ENCODE measurements around the gene EDIL3. TPM values are rescaled to one million over a fixed set of nuclear protein-coding genes. Genes with fewer than 3 reads are reported as not detected.

Gene EDIL3
- total and polyA plus RNA-seq, 2 donors (not counting 1 experiment from before 2014, with no cell fraction given): not detected

DNA sequence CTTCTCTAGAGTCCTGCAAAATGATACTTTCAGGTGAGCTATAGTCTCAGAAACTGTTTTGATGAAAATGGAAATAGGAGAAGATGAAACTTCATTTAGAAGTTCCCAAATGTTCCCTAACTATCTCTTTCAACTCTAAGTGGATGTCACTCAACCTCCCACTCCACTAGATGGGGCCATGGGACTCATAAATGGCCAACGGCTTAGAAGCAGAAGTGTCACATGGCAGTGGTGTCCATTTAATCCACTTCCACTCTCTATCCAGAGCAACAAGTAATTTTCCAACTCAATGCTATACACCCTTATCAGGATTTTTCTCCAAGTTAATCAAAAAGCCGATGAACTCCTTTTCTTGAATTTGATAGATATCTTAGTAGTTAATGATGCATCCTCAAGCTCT is 295.7 kb downstream of the EDIL3 start:
- Histone ChIP-seq H3K79me2 (ENCODE audit: control insufficient read depth, insufficient read depth, low read length) (no peaks in the 10 kb centered on the region), H3K4me2 (replicated peaks; ENCODE audit: low read depth, low read length, poor library complexity, severe bottlenecking) (no peak overlapping the region), H3K9me3 (ENCODE audit: control extremely low read depth in 1 of 3, control insufficient read depth in 2 of 3, insufficient read depth in 1 of 3, low read length in 2 of 3) (peaks cover 0 to 5% (median 0%) of the 10 kb centered on the region in 3 donors), H3K36me3 (replicated peaks in 1 of 2; ENCODE audit: control extremely low read depth in 1 of 2, control insufficient read depth in 1 of 2, extremely low read depth in 1 of 2, insufficient read depth in 2 of 2, low read length in 1 of 2) (no peaks in the 10 kb centered on the region), H3K27me3 (replicated peaks in 1 of 4; ENCODE audit: control extremely low read depth in 1 of 4, control insufficient read depth in 3 of 4, insufficient read depth in 4 of 4, low read length in 3 of 4) (no peaks in the 10 kb centered on the region), H2AFZ (ENCODE audit: insufficient read depth, low read depth, low read length, poor library complexity, severe bottlenecking) (no peak overlapping the region), H3K9ac (ENCODE audit: low read length) (no peak overlapping the region), H3K27ac (ENCODE audit: low read length in 2 of 2) (no peak overlapping the region), H3K4me3 (ENCODE audit: control extremely low read depth in 1 of 5, extremely low read depth in 1 of 5, insufficient read depth in 1 of 5, low read depth in 2 of 5, low read length in 4 of 5) (no peak overlapping the region), H3K4me1 (ENCODE audit: control insufficient read depth in 2 of 2, insufficient read depth in 2 of 2, low read length in 2 of 2) (no peaks in the 10 kb centered on the region), H4K20me1 (ENCODE audit: control insufficient read depth, insufficient read depth, low read length, poor library complexity, severe bottlenecking) (no peaks in the 10 kb centered on the region)
- ATAC-seq (ENCODE audit: low read depth) (no peak), DNase-seq (no peak)
- POLR2A ChIA-PET: no interaction called here
- H3K4me1 Mint-ChIP-seq: no peaks in the 10 kb centered on the region
- no peak overlapping the region for H3K27ac Mint-ChIP-seq
- H3K9me3 Mint-ChIP-seq (ENCODE audit: insufficient read depth): no peaks in the 10 kb centered on the region
- WGBS (ENCODE audit: insufficient coverage): 57% methylated on average over 1 of the region's 2 CpGs
- intact Hi-C loops (cut with micrococcal nuclease): no loop called here
- H3K27me3 Mint-ChIP-seq: no peaks in the 10 kb centered on the region
- CTCF ChIA-PET: no interaction called here
- no peak for TF ChIP-seq EZH2 (IDR thresholded peaks at IDR 0.05; ENCODE audit: borderline replicate concordance, insufficient read depth, low read depth, low read length, poor library complexity, severe bottlenecking)
- TF ChIP-seq, protein P1, sequence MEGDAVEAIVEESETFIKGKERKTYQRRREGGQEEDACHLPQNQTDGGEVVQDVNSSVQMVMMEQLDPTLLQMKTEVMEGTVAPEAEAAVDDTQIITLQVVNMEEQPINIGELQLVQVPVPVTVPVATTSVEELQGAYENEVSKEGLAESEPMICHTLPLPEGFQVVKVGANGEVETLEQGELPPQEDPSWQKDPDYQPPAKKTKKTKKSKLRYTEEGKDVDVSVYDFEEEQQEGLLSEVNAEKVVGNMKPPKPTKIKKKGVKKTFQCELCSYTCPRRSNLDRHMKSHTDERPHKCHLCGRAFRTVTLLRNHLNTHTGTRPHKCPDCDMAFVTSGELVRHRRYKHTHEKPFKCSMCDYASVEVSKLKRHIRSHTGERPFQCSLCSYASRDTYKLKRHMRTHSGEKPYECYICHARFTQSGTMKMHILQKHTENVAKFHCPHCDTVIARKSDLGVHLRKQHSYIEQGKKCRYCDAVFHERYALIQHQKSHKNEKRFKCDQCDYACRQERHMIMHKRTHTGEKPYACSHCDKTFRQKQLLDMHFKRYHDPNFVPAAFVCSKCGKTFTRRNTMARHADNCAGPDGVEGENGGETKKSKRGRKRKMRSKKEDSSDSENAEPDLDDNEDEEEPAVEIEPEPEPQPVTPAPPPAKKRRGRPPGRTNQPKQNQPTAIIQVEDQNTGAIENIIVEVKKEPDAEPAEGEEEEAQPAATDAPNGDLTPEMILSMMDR (IDR thresholded peaks at IDR 0.05): no peak
- no peak overlapping the region for H3K4me3 Mint-ChIP-seq

DNA sequence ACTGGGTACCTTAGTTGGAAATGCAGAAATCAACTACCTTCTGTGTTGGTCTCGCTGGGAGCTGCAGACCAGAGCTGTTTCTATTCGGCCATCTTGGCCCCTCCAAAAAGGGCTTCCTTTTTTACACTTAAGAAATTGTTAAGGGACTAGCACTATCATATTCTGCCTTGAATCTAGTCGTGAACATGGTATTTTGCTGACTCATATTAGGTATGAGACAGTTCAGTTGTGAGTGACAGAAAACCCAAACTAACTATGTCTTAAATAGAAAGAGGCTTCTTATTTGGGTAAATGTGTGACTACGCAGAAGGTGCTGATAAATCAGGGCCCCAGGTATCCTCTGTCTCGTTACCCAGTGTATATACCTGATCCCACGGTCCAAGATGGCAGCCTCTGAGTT is 298.2 kb downstream of the EDIL3 start:
- H3K27ac ChIP-seq (ENCODE audit: low read length in 2 of 2): no peak overlapping the region
- H3K36me3 ChIP-seq (replicated peaks in 1 of 2; ENCODE audit: control extremely low read depth in 1 of 2, control insufficient read depth in 1 of 2, extremely low read depth in 1 of 2, insufficient read depth in 2 of 2, low read length in 1 of 2): no peaks in the 10 kb centered on the region
- H2AFZ ChIP-seq (ENCODE audit: insufficient read depth, low read depth, low read length, poor library complexity, severe bottlenecking): no peak overlapping the region
- no peaks in the 10 kb centered on the region for H4K20me1 ChIP-seq (ENCODE audit: control insufficient read depth, insufficient read depth, low read length, poor library complexity, severe bottlenecking)
- Mint-ChIP-seq H3K4me1 (no peaks in the 10 kb centered on the region), H3K27me3 (no peaks in the 10 kb centered on the region), H3K27ac (no peak overlapping the region), H3K4me3 (no peak overlapping the region), H3K9me3 (ENCODE audit: insufficient read depth) (no peaks in the 10 kb centered on the region)
- no peak overlapping the region for H3K4me3 ChIP-seq (ENCODE audit: control extremely low read depth in 1 of 5, extremely low read depth in 1 of 5, insufficient read depth in 1 of 5, low read depth in 2 of 5, low read length in 4 of 5)
- POLR2A ChIA-PET: no interaction called here
- no peaks in the 10 kb centered on the region for H3K27me3 ChIP-seq (replicated peaks in 1 of 4; ENCODE audit: control extremely low read depth in 1 of 4, control insufficient read depth in 3 of 4, insufficient read depth in 4 of 4, low read length in 3 of 4)
- no peaks in the 10 kb centered on the region for H3K4me1 ChIP-seq (ENCODE audit: control insufficient read depth in 2 of 2, insufficient read depth in 2 of 2, low read length in 2 of 2)
- CTCF ChIA-PET: no interaction called here
- TF ChIP-seq, protein P1 (IDR thresholded peaks at IDR 0.05): no peak
- no peak for TF ChIP-seq EZH2 (IDR thresholded peaks at IDR 0.05; ENCODE audit: borderline replicate concordance, insufficient read depth, low read depth, low read length, poor library complexity, severe bottlenecking)
- DNase-seq: no peak
- intact Hi-C loops (cut with micrococcal nuclease): no loop called here
- H3K79me2 ChIP-seq (ENCODE audit: control insufficient read depth, insufficient read depth, low read length): no peaks in the 10 kb centered on the region
- H3K4me2 ChIP-seq (replicated peaks; ENCODE audit: low read depth, low read length, poor library complexity, severe bottlenecking): no peak overlapping the region
- H3K9ac ChIP-seq (ENCODE audit: low read length): no peak overlapping the region
- H3K9me3 ChIP-seq (ENCODE audit: control extremely low read depth in 1 of 3, control insufficient read depth in 2 of 3, insufficient read depth in 1 of 3, low read length in 2 of 3): peaks cover 0 to 5% (median 0%) of the 10 kb centered on the region in 3 donors
- no peak for ATAC-seq (ENCODE audit: low read depth)
- WGBS (ENCODE audit: insufficient coverage): 100% methylated on average over 2 of the region's 6 CpGs

Data from B cell (primary cell).